Stimulated activated CD4-positive, alpha-beta T cell treated with anti-CD3 and anti-CD28 coated beads, Interleukin-12 subunit alpha, Interleukin-12 subunit beta, amount 100 ng/mL, for 4 hours (primary cell): ENCODE results near the gene OGFR.

Experiments
- DNase-seq: peaks from one replicate; pipeline ENCODE4 v3.0.0-alpha.2; 2020

OGFR gene

GRCh38 chr20:62785393-62785792 lies 19.2 kb upstream of the OGFR start:
- no peak for DNase-seq

DNA sequence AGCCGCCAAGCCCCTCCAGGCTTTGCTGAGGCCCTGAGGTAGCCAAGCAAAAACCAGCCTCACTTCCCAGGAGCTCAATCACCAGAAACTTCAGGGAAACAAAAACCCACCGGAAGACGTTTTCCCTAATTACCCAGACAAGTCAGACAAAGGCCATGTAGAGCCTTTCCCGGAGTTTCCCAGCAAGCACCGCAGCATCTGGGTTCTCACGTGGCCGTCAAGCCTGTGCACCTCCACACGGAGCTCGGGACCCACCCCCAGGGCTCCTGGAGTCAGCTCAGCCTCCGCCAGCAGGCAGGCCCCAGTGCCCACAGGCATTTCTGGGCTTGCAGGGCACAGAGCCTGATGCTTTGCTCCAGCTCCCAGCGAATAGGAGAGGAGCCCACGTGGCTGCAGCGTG lies 18.5 kb upstream of the OGFR start:
- no peak for DNase-seq

DNA sequence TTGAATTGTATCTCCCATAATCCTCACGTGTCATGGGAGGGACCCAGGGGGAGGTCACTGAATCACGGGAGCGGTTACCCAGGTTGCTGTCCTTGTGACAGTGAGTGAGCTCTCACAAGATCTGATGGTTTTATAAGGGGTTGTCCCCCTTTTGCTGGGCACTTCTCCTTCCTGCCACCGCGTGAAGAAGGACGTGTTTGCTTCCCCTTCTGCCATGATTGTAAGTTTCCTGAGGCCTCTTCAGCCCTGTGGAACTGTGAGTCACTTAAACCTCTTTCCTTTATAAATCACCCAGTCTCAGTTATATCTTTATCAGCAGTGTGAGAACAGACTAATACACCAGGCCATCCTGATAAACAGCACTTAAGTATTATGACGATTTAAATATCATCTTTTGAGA lies 17.3 kb upstream of the OGFR start:
- no peak for DNase-seq

DNA sequence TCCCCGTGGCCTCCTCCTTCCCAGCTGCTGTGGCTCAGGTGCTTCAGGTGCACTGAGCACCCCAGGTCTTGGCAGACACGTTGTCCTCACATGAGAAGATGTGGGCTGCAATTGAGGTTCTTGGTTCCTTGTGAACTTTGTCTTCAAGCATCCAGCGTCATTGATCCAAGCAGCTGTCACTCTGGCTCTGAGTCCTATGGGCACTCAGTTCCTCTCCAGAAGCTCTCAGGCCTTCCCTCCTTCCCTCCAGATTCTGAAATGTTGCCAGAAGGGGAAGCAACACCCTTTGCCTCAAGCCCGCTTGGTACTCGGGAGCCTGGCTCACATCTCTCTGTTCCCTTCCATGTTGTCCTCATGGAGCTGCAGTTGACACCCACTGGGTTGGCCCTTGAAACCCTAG lies 16.8 kb upstream of the OGFR start:
- no peak for DNase-seq

DNA sequence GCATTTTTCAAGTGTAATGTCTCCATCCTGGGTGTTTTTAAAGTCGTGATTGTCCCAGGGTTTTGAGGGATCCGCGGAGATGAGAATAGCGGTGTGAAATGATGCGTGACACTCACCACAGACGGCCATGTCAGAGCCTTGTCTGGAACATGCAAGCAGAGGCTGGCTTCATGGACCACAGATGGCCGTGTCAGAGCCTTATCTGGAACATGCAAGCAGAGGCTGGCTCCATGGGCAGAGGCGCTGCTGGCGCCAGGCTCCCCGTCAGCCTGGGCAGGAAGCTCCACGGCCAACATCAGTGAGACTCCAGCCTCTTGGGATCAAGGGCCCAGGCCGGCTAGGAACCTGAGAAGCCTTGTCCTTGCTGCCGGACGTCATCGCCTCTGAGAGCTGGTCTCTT lies 16.0 kb upstream of the OGFR start:
- no peak for DNase-seq

DNA sequence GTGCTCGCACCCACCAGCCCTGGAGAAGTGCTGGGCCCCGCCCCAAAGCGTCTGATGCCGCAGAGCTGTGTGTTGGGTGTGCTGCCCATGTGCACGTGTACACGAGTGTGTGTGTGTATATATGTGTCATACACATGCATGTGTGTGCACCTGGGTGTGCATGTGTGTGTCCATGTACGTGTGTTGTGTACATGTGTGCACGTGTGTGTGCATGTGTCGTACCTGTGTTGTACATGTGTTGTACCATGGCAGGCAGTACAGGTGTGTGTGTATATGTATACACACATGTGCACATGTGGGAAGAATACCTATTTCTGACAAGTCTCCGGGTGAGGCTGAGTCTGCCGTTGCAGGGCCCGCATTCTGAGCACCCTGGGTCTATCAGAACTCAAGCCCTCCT lies 14.6 kb upstream of the OGFR start:
- DNase-seq, result no peak

DNA sequence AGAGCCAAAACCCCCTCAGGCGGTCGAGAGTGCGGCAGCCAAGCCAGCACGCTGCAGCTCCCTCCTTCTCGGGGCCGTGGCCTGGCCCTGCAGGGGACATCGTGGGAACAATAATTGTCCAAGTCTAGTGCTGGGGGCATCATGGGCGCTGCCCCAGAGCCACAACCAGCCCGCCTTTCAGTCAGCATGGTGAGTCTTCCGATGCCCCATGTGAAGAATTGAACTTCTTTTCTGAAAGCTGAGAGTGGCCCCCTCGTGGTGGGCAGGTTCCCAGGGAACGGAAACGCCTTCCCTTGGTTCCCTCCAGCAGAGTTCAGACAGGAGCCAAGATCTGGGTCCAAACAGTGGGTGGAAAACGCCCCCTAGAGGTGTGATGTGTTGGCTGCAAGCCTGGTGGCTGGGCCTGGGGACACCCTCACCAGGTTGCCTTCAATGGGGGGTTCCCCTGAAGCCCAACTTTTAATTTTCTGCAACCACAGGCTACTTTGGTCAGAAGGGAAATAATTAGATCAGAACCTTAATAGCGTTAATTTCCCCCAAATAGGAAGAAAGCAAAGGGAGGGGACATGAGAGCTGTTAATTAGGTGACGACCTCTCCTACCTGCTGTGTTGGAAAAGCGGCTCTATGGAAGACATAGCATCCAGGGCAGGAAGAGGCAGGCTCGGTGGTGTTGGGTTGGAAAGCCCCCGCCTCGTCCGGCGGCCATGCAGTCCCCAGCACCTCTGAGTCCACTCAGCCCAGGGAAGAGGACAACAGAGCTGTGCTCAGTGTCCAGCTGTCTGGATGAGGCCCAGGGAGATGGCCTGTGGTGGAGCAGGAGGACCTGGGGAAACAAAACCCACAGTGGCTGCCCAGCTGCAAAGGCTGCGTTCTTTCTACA lies 13.1 kb upstream of the OGFR start:
- DNase-seq, result peak; percentile 62

- no peak for DNase-seq
Measured at GRCh38 chr20:62792182-62792939, 12.3 kb upstream of the OGFR start.

- DNase-seq, result no peak
Measured at GRCh38 chr20:62792940-62793756, 11.5 kb upstream of the OGFR start.

DNA sequence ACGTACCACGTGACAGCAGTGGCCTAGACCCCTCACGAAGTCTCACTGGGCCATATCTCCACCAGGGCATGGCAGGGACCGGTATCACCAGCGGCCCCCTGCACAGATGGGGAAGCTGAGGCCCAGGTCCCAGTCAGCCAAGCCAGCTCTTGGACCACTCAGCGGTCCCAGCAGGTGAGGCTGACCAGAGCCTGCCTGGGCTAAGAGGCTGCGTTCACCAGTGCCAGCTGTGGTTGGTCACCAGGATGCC lies 11.0 kb upstream of the OGFR start:
- DNase-seq, result no peak

DNA sequence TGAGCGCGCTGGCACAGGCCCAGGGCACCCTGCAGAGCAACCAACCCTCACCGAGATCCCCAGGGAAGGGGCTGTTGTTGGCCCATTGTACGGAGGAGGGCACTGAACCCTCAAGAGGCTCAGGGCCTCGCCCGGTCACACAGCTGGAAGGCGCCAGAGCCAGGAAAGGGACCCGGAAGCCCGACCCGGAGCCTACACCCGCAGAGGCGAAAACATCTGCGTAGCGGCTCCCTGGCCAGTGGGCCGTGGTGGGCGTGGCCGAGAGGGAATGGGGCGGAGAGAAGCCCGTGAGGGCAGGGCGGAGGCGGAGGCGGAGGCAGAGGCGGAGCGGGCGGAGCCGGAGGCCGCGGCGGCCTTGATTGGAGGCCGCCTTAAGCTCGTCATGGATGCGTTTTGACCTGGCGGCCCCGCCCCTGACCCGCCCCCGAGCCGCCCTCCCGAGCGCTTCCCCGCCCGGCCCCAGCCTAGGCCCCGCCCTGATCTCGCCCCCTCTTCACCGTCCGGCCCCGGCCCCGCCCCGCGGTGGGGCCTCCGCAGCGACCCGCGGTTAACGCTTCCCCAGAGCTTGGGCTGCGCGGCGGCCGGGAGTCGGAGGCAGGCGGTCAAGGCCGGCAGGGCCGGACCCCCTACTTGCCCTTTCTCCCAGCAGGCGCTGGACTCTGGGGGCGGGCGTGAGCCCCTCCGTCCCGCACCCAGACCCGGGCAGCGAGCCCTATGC lies 10.5 kb upstream of the OGFR start:
- peak; percentile 90 for DNase-seq

- peak; percentile 68 for DNase-seq
Measured at GRCh38 chr20:62795023-62795761, 9.4 kb upstream of the OGFR start.

GRCh38 chr20:62796699-62797491 lies 7.7 kb upstream of the OGFR start:
- DNase-seq, result no peak

- DNase-seq, result no peak
Measured at GRCh38 chr20:62797671-62798532, 6.7 kb upstream of the OGFR start.

DNA sequence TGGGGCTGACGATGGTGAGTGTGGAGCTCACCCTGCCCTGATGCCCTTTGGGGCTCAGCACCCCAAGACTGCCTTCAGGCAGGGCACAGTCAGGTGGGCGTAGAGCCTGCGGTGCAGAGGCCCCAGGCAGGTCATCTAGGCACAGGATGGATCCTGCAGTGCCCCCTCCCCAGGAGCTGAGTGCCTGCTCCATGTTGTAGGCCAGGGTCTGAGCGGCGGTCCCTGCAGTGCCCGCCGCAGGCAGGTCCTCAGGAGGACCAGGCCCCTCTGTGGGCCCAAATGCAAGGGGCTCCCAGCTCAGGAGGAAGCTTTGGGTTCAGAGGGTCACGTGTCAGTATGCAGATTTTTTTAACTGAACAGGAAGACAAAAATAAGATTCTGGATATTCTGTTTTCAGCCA lies 5.6 kb upstream of the OGFR start:
- DNase-seq, result no peak

DNA sequence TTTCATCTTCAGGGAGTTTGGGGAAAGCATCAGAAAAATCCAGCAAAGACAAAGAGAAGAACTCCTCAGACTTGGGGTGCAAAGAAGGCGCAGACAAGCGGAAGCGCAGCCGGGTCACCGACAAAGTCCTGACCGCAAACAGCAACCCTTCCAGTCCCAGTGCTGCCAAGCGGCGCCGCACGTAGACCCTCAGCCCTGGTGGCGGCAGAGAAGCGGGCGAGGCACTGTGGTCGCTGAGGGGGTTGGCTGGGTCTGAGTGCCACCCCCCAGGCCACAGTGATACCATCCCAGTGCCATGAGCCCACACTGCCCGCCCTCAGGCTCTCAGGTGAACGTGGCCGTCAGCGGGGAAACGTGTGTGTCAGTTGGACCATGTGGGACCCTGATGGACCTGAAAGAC lies 5.2 kb upstream of the OGFR start:
- DNase-seq, result no peak

- DNase-seq, result no peak
Measured at GRCh38 chr20:62799873-62800272, 4.8 kb upstream of the OGFR start.

DNA sequence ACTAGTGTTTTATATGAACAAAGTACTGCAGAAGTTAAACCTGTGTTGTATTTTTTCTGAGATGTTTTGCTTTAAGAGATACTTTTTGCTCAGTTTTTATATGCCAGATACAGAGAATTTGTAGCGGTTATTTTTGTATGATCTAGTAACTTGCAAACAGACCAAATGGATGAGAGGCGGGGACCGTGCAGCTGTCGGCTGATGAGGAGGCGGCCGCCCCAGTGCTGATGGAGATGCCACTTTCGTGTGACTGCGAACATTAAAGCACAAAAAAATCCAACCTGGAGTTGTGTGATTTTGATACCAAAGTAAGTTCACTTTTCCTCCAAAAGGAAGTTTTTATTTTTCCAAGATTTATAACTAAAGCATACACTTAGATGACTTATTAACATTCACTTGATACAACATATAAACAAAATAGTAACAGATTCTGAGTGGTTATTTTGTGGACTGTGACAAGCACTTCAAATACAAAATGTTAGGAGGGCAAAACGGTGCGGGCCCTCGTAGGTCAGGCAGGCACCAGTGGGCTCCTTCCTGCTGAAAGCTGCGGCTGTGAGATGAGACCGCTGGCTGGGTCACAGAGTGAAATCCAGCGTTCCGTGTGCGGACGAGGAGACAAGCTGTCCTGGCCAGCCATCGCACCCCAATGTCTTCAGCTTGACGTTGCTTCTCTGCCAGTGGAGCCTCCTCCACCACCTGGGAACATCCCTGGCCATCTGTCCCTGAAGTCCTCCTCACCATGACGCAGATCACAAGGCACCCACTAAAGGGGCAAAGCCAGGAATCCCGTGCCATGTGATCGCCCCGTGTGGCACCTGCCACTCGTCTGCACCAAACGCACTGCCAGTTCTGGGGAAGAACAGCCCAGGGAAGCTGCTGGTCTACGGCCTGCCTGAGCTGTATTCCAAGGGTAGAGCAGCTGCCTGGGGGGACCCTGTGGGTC lies 4.0 kb upstream of the OGFR start:
- no peak for DNase-seq

GRCh38 chr20:62801284-62802010 lies 3.2 kb upstream of the OGFR start:
- no peak for DNase-seq
